ENCODE data around the gene P3H2.

DNA sequence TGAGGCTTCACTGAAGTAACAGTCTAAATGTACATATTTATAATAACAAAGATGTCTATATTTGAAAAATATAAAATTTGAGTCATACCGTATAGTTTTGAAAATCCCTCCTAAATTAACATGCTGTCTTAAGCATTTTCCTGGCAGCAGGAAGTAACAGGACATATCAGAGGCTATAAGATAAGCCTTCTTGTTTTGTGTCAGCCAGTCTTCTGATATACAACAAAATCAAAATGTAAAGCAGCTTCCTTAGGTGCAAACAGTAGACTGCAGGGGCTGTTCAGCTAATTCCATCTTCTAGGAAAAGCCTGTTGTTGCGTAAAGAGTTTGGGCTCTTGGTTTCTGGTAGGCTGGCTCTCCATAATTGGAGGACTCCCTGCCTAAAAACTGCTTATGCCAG, 56.0 kb downstream of the P3H2 start:
- TF ChIP-seq, protein P1, sequence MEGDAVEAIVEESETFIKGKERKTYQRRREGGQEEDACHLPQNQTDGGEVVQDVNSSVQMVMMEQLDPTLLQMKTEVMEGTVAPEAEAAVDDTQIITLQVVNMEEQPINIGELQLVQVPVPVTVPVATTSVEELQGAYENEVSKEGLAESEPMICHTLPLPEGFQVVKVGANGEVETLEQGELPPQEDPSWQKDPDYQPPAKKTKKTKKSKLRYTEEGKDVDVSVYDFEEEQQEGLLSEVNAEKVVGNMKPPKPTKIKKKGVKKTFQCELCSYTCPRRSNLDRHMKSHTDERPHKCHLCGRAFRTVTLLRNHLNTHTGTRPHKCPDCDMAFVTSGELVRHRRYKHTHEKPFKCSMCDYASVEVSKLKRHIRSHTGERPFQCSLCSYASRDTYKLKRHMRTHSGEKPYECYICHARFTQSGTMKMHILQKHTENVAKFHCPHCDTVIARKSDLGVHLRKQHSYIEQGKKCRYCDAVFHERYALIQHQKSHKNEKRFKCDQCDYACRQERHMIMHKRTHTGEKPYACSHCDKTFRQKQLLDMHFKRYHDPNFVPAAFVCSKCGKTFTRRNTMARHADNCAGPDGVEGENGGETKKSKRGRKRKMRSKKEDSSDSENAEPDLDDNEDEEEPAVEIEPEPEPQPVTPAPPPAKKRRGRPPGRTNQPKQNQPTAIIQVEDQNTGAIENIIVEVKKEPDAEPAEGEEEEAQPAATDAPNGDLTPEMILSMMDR (conservative IDR thresholded peaks at IDR 0.05; ENCODE audit: low read depth in 2 of 2): no peak
- TF ChIP-seq POLR2AphosphoS5 (IDR thresholded peaks at IDR 0.05; ENCODE audit: low read depth) (no peak), ETS1 (IDR thresholded peaks at IDR 0.05) (no peak), CREB1 (CRISPR knock-in tag; IDR thresholded peaks at IDR 0.05; ENCODE audit: low read depth) (no peak), EZH2 (IDR thresholded peaks at IDR 0.05; ENCODE audit: low read depth, unreplicated experiment) (no peak), JUNB (IDR thresholded peaks at IDR 0.05; ENCODE audit: unreplicated experiment) (no peak), EZH2phosphoT487 (IDR thresholded peaks at IDR 0.05; ENCODE audit: unreplicated experiment) (no peak), NANOG (IDR thresholded peaks at IDR 0.05; ENCODE audit: borderline replicate concordance) (no peak), ZNF331 (CRISPR knock-in tag; IDR thresholded peaks at IDR 0.05; ENCODE audit: low read depth) (no peak), STAT1 (IDR thresholded peaks at IDR 0.05; ENCODE audit: unreplicated experiment) (no peak), ZNF114 (CRISPR knock-in tag; IDR thresholded peaks at IDR 0.05) (no peak)
- TF ChIP-seq, protein P2, sequence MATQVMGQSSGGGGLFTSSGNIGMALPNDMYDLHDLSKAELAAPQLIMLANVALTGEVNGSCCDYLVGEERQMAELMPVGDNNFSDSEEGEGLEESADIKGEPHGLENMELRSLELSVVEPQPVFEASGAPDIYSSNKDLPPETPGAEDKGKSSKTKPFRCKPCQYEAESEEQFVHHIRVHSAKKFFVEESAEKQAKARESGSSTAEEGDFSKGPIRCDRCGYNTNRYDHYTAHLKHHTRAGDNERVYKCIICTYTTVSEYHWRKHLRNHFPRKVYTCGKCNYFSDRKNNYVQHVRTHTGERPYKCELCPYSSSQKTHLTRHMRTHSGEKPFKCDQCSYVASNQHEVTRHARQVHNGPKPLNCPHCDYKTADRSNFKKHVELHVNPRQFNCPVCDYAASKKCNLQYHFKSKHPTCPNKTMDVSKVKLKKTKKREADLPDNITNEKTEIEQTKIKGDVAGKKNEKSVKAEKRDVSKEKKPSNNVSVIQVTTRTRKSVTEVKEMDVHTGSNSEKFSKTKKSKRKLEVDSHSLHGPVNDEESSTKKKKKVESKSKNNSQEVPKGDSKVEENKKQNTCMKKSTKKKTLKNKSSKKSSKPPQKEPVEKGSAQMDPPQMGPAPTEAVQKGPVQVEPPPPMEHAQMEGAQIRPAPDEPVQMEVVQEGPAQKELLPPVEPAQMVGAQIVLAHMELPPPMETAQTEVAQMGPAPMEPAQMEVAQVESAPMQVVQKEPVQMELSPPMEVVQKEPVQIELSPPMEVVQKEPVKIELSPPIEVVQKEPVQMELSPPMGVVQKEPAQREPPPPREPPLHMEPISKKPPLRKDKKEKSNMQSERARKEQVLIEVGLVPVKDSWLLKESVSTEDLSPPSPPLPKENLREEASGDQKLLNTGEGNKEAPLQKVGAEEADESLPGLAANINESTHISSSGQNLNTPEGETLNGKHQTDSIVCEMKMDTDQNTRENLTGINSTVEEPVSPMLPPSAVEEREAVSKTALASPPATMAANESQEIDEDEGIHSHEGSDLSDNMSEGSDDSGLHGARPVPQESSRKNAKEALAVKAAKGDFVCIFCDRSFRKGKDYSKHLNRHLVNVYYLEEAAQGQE (IDR thresholded peaks at IDR 0.05; ENCODE audit: unreplicated experiment): no peak
- TF ChIP-seq, protein P3, sequence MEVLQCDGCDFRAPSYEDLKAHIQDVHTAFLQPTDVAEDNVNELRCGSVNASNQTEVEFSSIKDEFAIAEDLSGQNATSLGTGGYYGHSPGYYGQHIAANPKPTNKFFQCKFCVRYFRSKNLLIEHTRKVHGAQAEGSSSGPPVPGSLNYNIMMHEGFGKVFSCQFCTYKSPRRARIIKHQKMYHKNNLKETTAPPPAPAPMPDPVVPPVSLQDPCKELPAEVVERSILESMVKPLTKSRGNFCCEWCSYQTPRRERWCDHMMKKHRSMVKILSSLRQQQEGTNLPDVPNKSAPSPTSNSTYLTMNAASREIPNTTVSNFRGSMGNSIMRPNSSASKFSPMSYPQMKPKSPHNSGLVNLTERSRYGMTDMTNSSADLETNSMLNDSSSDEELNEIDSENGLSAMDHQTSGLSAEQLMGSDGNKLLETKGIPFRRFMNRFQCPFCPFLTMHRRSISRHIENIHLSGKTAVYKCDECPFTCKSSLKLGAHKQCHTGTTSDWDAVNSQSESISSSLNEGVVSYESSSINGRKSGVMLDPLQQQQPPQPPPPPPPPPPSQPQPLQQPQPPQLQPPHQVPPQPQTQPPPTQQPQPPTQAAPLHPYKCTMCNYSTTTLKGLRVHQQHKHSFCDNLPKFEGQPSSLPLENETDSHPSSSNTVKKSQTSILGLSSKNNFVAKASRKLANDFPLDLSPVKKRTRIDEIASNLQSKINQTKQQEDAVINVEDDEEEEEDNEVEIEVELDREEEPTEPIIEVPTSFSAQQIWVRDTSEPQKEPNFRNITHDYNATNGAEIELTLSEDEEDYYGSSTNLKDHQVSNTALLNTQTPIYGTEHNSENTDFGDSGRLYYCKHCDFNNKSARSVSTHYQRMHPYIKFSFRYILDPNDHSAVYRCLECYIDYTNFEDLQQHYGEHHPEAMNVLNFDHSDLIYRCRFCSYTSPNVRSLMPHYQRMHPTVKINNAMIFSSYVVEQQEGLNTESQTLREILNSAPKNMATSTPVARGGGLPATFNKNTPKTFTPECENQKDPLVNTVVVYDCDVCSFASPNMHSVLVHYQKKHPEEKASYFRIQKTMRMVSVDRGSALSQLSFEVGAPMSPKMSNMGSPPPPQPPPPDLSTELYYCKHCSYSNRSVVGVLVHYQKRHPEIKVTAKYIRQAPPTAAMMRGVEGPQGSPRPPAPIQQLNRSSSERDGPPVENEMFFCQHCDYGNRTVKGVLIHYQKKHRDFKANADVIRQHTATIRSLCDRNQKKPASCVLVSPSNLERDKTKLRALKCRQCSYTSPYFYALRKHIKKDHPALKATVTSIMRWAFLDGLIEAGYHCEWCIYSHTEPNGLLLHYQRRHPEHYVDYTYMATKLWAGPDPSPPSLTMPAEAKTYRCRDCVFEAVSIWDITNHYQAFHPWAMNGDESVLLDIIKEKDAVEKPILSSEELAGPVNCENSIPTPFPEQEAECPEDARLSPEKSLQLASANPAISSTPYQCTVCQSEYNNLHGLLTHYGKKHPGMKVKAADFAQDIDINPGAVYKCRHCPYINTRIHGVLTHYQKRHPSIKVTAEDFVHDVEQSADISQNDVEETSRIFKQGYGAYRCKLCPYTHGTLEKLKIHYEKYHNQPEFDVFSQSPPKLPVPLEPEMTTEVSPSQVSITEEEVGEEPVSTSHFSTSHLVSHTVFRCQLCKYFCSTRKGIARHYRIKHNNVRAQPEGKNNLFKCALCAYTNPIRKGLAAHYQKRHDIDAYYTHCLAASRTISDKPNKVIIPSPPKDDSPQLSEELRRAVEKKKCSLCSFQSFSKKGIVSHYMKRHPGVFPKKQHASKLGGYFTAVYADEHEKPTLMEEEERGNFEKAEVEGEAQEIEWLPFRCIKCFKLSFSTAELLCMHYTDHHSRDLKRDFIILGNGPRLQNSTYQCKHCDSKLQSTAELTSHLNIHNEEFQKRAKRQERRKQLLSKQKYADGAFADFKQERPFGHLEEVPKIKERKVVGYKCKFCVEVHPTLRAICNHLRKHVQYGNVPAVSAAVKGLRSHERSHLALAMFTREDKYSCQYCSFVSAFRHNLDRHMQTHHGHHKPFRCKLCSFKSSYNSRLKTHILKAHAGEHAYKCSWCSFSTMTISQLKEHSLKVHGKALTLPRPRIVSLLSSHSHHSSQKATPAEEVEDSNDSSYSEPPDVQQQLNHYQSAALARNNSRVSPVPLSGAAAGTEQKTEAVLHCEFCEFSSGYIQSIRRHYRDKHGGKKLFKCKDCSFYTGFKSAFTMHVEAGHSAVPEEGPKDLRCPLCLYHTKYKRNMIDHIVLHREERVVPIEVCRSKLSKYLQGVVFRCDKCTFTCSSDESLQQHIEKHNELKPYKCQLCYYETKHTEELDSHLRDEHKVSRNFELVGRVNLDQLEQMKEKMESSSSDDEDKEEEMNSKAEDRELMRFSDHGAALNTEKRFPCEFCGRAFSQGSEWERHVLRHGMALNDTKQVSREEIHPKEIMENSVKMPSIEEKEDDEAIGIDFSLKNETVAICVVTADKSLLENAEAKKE (CRISPR knock-in tag; IDR thresholded peaks at IDR 0.05): no peak

Data from GM23338 (cell line).